Measurements from ENCODE around the gene RPL39L.

The RPL39L gene

DNA sequence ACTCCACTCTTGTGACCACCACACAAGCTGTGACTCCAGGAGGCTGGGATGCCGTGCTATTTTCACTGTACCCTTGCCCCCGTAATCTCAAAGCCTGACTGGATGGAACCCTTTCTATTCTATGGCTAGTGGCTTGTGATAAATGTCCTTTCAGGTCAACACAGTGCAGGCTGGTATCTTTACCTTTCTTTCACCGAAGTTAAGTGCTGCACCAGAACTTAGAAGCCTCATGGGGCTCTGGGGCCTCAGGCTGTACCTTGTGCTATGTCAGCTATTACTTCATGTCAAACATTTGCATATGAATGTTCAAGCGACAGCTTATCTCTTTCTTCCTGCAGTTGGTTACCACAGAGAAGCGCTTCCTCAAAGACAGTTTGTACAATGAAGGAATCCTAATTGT lies 66.8 kb downstream of the RPL39L start:
- H2AFZ ChIP-seq (ENCODE audit: low read depth, low read length), result no peak overlapping the region
- H4K20me1 ChIP-seq (ENCODE audit: insufficient read depth, low read length), result peaks cover 6% of the 10 kb centered on the region; the same call in 1 of the 2 replicates
- H3K36me3 ChIP-seq (replicated peaks; ENCODE audit: low read depth, low read length), result peaks cover 81% of the 10 kb centered on the region
- TF ChIP-seq, protein P1, sequence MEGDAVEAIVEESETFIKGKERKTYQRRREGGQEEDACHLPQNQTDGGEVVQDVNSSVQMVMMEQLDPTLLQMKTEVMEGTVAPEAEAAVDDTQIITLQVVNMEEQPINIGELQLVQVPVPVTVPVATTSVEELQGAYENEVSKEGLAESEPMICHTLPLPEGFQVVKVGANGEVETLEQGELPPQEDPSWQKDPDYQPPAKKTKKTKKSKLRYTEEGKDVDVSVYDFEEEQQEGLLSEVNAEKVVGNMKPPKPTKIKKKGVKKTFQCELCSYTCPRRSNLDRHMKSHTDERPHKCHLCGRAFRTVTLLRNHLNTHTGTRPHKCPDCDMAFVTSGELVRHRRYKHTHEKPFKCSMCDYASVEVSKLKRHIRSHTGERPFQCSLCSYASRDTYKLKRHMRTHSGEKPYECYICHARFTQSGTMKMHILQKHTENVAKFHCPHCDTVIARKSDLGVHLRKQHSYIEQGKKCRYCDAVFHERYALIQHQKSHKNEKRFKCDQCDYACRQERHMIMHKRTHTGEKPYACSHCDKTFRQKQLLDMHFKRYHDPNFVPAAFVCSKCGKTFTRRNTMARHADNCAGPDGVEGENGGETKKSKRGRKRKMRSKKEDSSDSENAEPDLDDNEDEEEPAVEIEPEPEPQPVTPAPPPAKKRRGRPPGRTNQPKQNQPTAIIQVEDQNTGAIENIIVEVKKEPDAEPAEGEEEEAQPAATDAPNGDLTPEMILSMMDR (IDR thresholded peaks at IDR 0.05; ENCODE audit: low read depth, low read length), result no peak
- peak overlapping the region; percentile 30; the same call in 1 of the 2 replicates for H3K4me3 ChIP-seq (ENCODE audit: low read length)
- H3K9ac ChIP-seq (ENCODE audit: low read length), result peak overlapping the region; percentile 56; the same call in 1 of the 2 replicates
- H3K4me2 ChIP-seq (ENCODE audit: low read length), result peak overlapping the region; percentile 43
- peaks cover 26% of the 10 kb centered on the region for H3K79me2 ChIP-seq (ENCODE audit: low read length)
- peak overlapping the region; percentile 66 for H3K27ac ChIP-seq (ENCODE audit: low read length)
- H3K4me1 ChIP-seq (ENCODE audit: low read length), result peaks cover 36% of the 10 kb centered on the region
- H3K9me3 ChIP-seq (ENCODE audit: insufficient read depth, low read length), result no peaks in the 10 kb centered on the region
- H3K27me3 ChIP-seq (ENCODE audit: low read depth, low read length), result no peaks in the 10 kb centered on the region

DNA sequence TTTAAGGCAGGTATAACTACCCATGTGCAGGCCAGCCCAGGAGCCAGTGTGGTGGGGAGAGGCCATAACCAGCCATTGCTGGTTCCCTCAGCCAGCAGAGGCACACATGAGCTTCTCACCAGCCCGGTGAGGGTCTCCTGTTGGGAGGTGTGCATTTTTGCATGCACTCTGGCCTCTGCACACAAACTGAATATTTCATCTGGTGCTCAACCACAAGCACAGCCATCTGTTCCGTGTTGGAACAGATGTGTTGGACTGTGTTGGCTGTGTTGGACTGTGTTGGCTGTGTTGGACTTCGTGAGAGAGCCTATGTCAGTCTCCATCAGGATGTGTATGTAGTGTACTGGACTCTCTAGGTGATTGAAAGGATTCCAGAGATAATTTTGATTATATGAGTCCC lies 67.2 kb downstream of the RPL39L start:
- Histone ChIP-seq H2AFZ (ENCODE audit: low read depth, low read length) (no peak overlapping the region), H3K9ac (ENCODE audit: low read length) (peak overlapping the region; percentile 56; the same call in 1 of the 2 replicates), H3K9me3 (ENCODE audit: insufficient read depth, low read length) (no peaks in the 10 kb centered on the region), H4K20me1 (ENCODE audit: insufficient read depth, low read length) (peaks cover 6% of the 10 kb centered on the region; the same call in 1 of the 2 replicates), H3K27ac (ENCODE audit: low read length) (peak overlapping the region; percentile 66), H3K4me3 (ENCODE audit: low read length) (no peak overlapping the region), H3K36me3 (replicated peaks; ENCODE audit: low read depth, low read length) (peaks cover 79% of the 10 kb centered on the region), H3K27me3 (ENCODE audit: low read depth, low read length) (no peaks in the 10 kb centered on the region), H3K4me2 (ENCODE audit: low read length) (peak overlapping the region; percentile 43), H3K79me2 (ENCODE audit: low read length) (peaks cover 29% of the 10 kb centered on the region), H3K4me1 (ENCODE audit: low read length) (peaks cover 40% of the 10 kb centered on the region)
- TF ChIP-seq, protein P1 (IDR thresholded peaks at IDR 0.05; ENCODE audit: low read depth, low read length), result no peak
- no peak for TF ChIP-seq EZH2phosphoT487 (IDR thresholded peaks at IDR 0.05; ENCODE audit: low read depth)

Measured in OCI-LY3 (cell line).